B cell (primary cell): Measurements from ENCODE around the gene ACY1.

Source experiments
- EZH2 ChIP-seq: IDR thresholded peaks from 2 replicates; pipeline ENCODE4 v1.6.1; 2012; ENCODE audit warnings: borderline replicate concordance, low read depth, mild to moderate bottlenecking, moderate library complexity, low read length; ENCODE audit not compliant: insufficient read depth, poor library complexity, severe bottlenecking
- TF ChIP-seq, protein P1 (sequence below): fragments of 200-600 bp; IDR thresholded peaks from one replicate; pipeline ENCODE4 v1.8.0; 2022; ENCODE audit warnings: antibody characterized with exemption, mild to moderate bottlenecking

DNA sequence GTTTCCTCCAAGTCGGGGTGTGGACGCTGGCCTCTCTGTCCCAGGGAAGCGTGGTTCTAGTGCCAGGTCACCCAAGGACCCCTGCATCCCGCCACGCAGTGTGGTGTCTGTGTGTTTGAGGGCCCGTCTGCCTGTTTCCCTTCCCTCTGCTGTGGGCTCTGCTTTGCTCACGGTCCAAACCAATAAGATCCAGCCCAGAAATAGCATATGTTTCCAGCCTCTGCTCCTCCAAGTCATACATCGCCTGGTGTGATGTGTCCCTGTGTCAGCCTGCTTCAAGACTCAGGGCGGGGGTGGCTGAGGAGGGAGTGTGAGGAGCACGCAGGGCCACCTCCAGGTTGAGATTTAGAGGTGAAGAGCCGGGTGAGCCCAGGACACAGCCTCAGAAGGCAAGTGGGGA lies 34.3 kb downstream of the ACY1 start:
- TF ChIP-seq, protein P1, sequence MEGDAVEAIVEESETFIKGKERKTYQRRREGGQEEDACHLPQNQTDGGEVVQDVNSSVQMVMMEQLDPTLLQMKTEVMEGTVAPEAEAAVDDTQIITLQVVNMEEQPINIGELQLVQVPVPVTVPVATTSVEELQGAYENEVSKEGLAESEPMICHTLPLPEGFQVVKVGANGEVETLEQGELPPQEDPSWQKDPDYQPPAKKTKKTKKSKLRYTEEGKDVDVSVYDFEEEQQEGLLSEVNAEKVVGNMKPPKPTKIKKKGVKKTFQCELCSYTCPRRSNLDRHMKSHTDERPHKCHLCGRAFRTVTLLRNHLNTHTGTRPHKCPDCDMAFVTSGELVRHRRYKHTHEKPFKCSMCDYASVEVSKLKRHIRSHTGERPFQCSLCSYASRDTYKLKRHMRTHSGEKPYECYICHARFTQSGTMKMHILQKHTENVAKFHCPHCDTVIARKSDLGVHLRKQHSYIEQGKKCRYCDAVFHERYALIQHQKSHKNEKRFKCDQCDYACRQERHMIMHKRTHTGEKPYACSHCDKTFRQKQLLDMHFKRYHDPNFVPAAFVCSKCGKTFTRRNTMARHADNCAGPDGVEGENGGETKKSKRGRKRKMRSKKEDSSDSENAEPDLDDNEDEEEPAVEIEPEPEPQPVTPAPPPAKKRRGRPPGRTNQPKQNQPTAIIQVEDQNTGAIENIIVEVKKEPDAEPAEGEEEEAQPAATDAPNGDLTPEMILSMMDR = no peak
- no peak for TF ChIP-seq EZH2
